CD4-positive, alpha-beta T cell (primary cell): ENCODE results near the gene RPUSD3. TPM values are rescaled to one million over a fixed set of nuclear protein-coding genes. Genes with fewer than 3 reads are reported as not detected.

ENCODE experiments used
- ATAC-seq: fragments of 200-7000 bp; cut with Tn5 transposase; one replicate; pipeline ENCODE4 v1.10.0; 2022; ENCODE audit warnings: mild to moderate bottlenecking; ENCODE audit not compliant: poor library complexity
- CTCF ChIA-PET: fragments of 350-600 bp; sonication (Branson Sonifier 250); formaldehyde crosslinking; loops from one replicate; lab custom pipeline; 2021; ENCODE audit warnings: antibody characterized with exemption, inconsistent platforms; lab: Charles Lee
- POLR2A ChIA-PET: fragments of 350-600 bp; sonication (Branson Sonifier 250); formaldehyde crosslinking; loops from one replicate; lab custom pipeline; 2021; ENCODE audit warnings: antibody characterized with exemption, inconsistent platforms; lab: Charles Lee
- DNase-seq, 14 experiments: peaks; one replicate each; pipeline ENCODE4 v3.0.0-alpha.2; 2013 to 2020; ENCODE audit warnings: mixed read lengths in 2 of 14
- H3K27ac ChIP-seq, 2 donors: one replicate each; pipeline versions ENCODE4 v1.5.1 to v1.7.0; 2013; ENCODE audit warnings: low read length in 2 of 2, low read depth in 1 of 2, mild to moderate bottlenecking in 1 of 2
- H3K27me3 ChIP-seq, 2 experiments: 1 replicate in 1 of 2; 2 replicates in 1 of 2; pipeline versions ENCODE4 v1.6.1 to v1.7.0; 2013; ENCODE audit warnings: low read length in 2 of 2, control low read depth in 1 of 2, mild to moderate bottlenecking in 1 of 2, moderate library complexity in 1 of 2; ENCODE audit not compliant: insufficient read depth in 2 of 2, control insufficient read depth in 1 of 2
- H3K36me3 ChIP-seq: one replicate; pipeline ENCODE4 v1.6.1; 2013; ENCODE audit warnings: low read length, control low read depth; ENCODE audit not compliant: insufficient read depth
- H3K4me1 ChIP-seq: one replicate; pipeline ENCODE4 v1.6.1; 2013; ENCODE audit warnings: low read length, control low read depth; ENCODE audit not compliant: insufficient read depth
- H3K4me3 ChIP-seq: one replicate; pipeline ENCODE4 v1.5.1; 2013; ENCODE audit warnings: mild to moderate bottlenecking, low read length, moderate library complexity
- H3K9me3 ChIP-seq, 2 experiments: 1 replicate in 1 of 2; 2 replicates in 1 of 2; pipeline versions ENCODE4 v1.6.1 to v1.7.0; 2013; ENCODE audit warnings: low read length in 2 of 2, mild to moderate bottlenecking in 2 of 2, control low read depth in 1 of 2, moderate library complexity in 1 of 2; ENCODE audit not compliant: control insufficient read depth in 1 of 2, insufficient read depth in 1 of 2
- H3K27ac Mint-ChIP-seq: one replicate; pipeline ENCODE4 v1.8.0; 2020; ENCODE audit warnings: mixed read lengths
- H3K27me3 Mint-ChIP-seq: one replicate; pipeline ENCODE4 v1.8.0; 2021; ENCODE audit warnings: mixed read lengths
- H3K36me3 Mint-ChIP-seq: one replicate; pipeline ENCODE4 v1.8.0; 2021; ENCODE audit warnings: low read depth, mixed read lengths
- H3K4me1 Mint-ChIP-seq: one replicate; pipeline ENCODE4 v1.8.0; 2021; ENCODE audit warnings: low read depth, mixed read lengths
- H3K4me3 Mint-ChIP-seq: one replicate; pipeline ENCODE4 v1.8.0; 2020; ENCODE audit warnings: mild to moderate bottlenecking, mixed read lengths
- H3K9me3 Mint-ChIP-seq: one replicate; pipeline ENCODE4 v1.8.0; 2020; ENCODE audit warnings: mixed read lengths
- CTCF ChIP-seq: fragments of 200-600 bp; IDR thresholded peaks from one replicate; pipeline ENCODE4 v1.8.0; 2022; ENCODE audit warnings: antibody characterized with exemption, mild to moderate bottlenecking
- intact Hi-C, 2 experiments: fragments of 100-400 bp; cut with DNase I in 1 of 2; cut with micrococcal nuclease in 1 of 2; formaldehyde crosslinking; loops; one replicate each; pipeline versions ENCODE4 v1.15.1 to v1.9.0; 2023 to 2025; cut with DNase I, micrococcal nuclease
- total RNA-seq, 174 experiments: library from RNA in 2 of 174; stranded (reverse) in 2 of 174; gene quantifications; one replicate each; pipeline ENCODE4 v1.2.3 and lab custom pipeline; 2021 to 2026

RPUSD3 gene
- total RNA-seq, 2 experiments from 2014 or later, result 7.9 to 8.1 TPM

GRCh38 chr3:9810433-9810770 lies 33.4 kb downstream of the RPUSD3 start:
- TF ChIP-seq CTCF, result no peak
- H3K4me1 ChIP-seq, result peaks cover 35% of the 10 kb centered on the region
- POLR2A ChIA-PET, result interaction anchor here (1.4 to 5.9 kb wide), 5 partner anchors 18 to 122 kb away, joined by 6 to 64 read pairs (median 8); partner anchors contain the start of genes ARPC4, BRPF1, CRELD1 and JAGN1
- peak overlapping the region in 1 of 2 donors; percentile 70 for H3K27ac ChIP-seq
- peak overlapping the region; percentile 68 for H3K4me3 ChIP-seq
- Mint-ChIP-seq H3K27ac (peak overlapping the region; percentile 70), H3K4me3 (peak overlapping the region; percentile 85), H3K4me1 (peaks cover 40% of the 10 kb centered on the region), H3K27me3 (no peaks in the 10 kb centered on the region), H3K9me3 (no peaks in the 10 kb centered on the region), H3K36me3 (peaks cover 37% of the 10 kb centered on the region)
- intact Hi-C loops, result no loop called here
- no peak for ATAC-seq
- CTCF ChIA-PET, result no interaction called here
- DNase-seq, result no peak
- no peaks in the 10 kb centered on the region for H3K9me3 ChIP-seq
- H3K36me3 ChIP-seq, result peaks cover 24% of the 10 kb centered on the region
- no peaks in the 10 kb centered on the region for H3K27me3 ChIP-seq

GRCh38 chr3:9809615-9810432 lies 34.0 kb downstream of the RPUSD3 start, which contains the start of gene TTLL3:
Gene TTLL3, plus strand, starts transcription at chr3:9810262. Its CDS starts 400 bp downstream, at chr3:9810662.
- intact Hi-C loops, result loop anchor here (1.0 to 5.0 kb wide), 3 partner anchors 17 to 63 kb away; partner anchors contain the start of genes ARPC4 (in 2 of the 2), OGG1 (in 1 of the 2) and TADA3 (in 1 of the 2)
- H3K4me1 Mint-ChIP-seq, result peaks cover 40% of the 10 kb centered on the region
- no peaks in the 10 kb centered on the region for H3K9me3 Mint-ChIP-seq

More at GRCh38 chr3:9809615-9810432, 34.0 kb downstream of the RPUSD3 start, which contains the start of gene TTLL3:
- ChIA-PET CTCF (interaction anchor here (1.3 to 1.5 kb wide), 2 partner anchors 17 to 83 kb away, joined by 5 to 8 read pairs; partner anchors contain the start of gene ARPC4), POLR2A (interaction anchor here (0.6 to 5.9 kb wide), 10 partner anchors 17 to 511 kb away, joined by 3 to 64 read pairs (median 6); partner anchors contain the start of genes ARPC4, BRPF1, CRELD1 and JAGN1)
- Mint-ChIP-seq H3K27me3 (no peaks in the 10 kb centered on the region), H3K4me3 (peak within 1 kb of the TSS; percentile 88), H3K36me3 (peaks cover 43% of the 10 kb centered on the region), H3K27ac (peak within 1 kb of the TSS; percentile 83)
- TF ChIP-seq CTCF, result no peak
- Histone ChIP-seq H3K4me1 (peaks cover 35% of the 10 kb centered on the region), H3K27me3 (no peaks in the 10 kb centered on the region), H3K9me3 (no peaks in the 10 kb centered on the region), H3K4me3 (peak within 1 kb of the TSS; percentile 68), H3K36me3 (peaks cover 30% of the 10 kb centered on the region), H3K27ac (peak within 1 kb of the TSS; percentile 70 to 85)
- ATAC-seq (peak; percentile 66), DNase-seq (peak; percentile 22 to 72 (median 38))
